ENCODE measurements around the gene REXO2. TPM values are rescaled to one million over a fixed set of nuclear protein-coding genes. Genes with fewer than 3 reads are reported as not detected.

Gene REXO2
- total and polyA plus RNA-seq, 2 of the 13 experiments (the other 11 are each of a cell fraction or from before 2014, with no cell fraction given), result 95.6 to 104 TPM

DNA sequence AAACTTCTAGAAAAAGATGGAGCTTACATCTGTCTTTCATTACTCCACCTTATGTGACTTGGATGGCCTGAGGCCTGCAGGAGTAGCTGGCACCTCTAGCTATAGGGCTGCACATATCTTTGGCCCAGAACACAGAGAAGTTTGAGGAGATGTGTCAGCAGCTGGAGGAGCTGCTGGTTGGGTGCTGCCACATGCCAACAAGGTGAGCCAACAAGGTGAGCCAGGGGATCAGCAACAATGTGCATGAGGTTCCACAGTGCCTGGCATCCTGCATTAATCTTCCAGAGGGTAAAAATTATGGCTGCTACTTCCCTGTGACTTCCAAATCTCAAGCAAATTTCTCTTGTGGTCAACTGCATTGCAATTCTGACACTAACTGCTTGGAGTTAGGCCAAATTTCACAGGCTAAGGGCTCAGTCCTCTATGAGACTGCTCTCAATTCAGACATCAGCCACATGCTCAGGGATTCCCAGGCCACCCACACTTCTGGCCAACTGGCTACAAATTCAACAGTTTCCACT lies 22.8 kb upstream of the REXO2 start (continued):
- TF ChIP-seq, protein P1, sequence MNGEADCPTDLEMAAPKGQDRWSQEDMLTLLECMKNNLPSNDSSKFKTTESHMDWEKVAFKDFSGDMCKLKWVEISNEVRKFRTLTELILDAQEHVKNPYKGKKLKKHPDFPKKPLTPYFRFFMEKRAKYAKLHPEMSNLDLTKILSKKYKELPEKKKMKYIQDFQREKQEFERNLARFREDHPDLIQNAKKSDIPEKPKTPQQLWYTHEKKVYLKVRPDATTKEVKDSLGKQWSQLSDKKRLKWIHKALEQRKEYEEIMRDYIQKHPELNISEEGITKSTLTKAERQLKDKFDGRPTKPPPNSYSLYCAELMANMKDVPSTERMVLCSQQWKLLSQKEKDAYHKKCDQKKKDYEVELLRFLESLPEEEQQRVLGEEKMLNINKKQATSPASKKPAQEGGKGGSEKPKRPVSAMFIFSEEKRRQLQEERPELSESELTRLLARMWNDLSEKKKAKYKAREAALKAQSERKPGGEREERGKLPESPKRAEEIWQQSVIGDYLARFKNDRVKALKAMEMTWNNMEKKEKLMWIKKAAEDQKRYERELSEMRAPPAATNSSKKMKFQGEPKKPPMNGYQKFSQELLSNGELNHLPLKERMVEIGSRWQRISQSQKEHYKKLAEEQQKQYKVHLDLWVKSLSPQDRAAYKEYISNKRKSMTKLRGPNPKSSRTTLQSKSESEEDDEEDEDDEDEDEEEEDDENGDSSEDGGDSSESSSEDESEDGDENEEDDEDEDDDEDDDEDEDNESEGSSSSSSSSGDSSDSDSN (CRISPR knock-in tag; IDR thresholded peaks at IDR 0.05), result no peak
- TF ChIP-seq, protein P2, sequence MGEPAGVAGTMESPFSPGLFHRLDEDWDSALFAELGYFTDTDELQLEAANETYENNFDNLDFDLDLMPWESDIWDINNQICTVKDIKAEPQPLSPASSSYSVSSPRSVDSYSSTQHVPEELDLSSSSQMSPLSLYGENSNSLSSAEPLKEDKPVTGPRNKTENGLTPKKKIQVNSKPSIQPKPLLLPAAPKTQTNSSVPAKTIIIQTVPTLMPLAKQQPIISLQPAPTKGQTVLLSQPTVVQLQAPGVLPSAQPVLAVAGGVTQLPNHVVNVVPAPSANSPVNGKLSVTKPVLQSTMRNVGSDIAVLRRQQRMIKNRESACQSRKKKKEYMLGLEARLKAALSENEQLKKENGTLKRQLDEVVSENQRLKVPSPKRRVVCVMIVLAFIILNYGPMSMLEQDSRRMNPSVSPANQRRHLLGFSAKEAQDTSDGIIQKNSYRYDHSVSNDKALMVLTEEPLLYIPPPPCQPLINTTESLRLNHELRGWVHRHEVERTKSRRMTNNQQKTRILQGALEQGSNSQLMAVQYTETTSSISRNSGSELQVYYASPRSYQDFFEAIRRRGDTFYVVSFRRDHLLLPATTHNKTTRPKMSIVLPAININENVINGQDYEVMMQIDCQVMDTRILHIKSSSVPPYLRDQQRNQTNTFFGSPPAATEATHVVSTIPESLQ (CRISPR knock-in tag; conservative IDR thresholded peaks at IDR 0.05), result no peak
- TF ChIP-seq ZNF232 (CRISPR knock-in tag; IDR thresholded peaks at IDR 0.05; ENCODE audit: borderline replicate concordance) (no peak), ZNF33B (CRISPR knock-in tag; IDR thresholded peaks at IDR 0.05) (no peak), SETDB1 (CRISPR knock-in tag; IDR thresholded peaks at IDR 0.05; ENCODE audit: borderline replicate concordance) (no peak), ZNF629 (CRISPR knock-in tag; conservative IDR thresholded peaks at IDR 0.05) (no peak)

DNA sequence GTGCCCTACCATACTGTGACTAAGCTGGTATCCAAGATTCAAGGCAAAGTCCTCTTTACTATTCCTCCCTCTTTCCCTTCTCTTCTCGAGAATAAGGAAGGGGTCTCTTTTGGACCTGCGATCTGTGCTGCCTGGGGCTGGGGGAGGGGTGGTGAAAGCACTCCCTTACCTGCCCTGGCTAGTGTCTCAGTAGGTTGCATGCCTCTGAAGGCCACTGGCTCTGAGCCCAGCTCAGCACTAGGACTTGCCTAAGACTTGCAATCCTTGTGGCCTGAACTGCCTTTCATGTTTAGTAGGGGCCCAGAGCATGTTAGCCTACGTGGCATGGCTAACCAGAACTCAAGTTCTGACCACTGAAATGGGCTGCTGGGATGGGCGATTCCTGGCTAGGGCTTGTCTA lies 13.0 kb upstream of the REXO2 start:
- in situ Hi-C loops (cut with HindIII; ENCODE audit: extremely low pct_ligation_motif_present, low pct_unique_long_range_greater_than_20kb) (no loop called here), intact Hi-C loops (cut with micrococcal nuclease; ENCODE audit: unreplicated experiment) (no loop called here)
- no peaks in the 10 kb centered on the region for H3K36me3 ChIP-seq (replicated peaks in 1 of 2; ENCODE audit: control insufficient read depth in 1 of 2, insufficient read depth in 2 of 2, low read length in 2 of 2)
- no peak overlapping the region for H3K4me2 ChIP-seq (ENCODE audit: low read depth, low read length)
- H3K79me2 ChIP-seq (ENCODE audit: insufficient read depth, low read length), result no peaks in the 10 kb centered on the region
- ChIA-PET POLR2A (no interaction called here), CTCF (ENCODE audit: low intra/inter-chr PET ratio, low total read pairs) (no interaction called here)
- H2AFZ ChIP-seq (ENCODE audit: low read length), result no peak overlapping the region
- ATAC-seq (no peak), FAIRE-seq (no peak), DNase-seq (ENCODE audit: low spot score) (no peak)
- no peaks in the 10 kb centered on the region for H3K27me3 ChIP-seq (ENCODE audit: control insufficient read depth in 1 of 2, insufficient read depth in 2 of 2, low read length in 2 of 2)
- BruUV-seq (replicated peaks), result no TSS peak
- 83% methylated on average over 2 of the region's 4 CpGs for WGBS (ENCODE audit: low lambda C conversion rate)
- no peaks in the 10 kb centered on the region for H3K9me3 ChIP-seq (ENCODE audit: low read length)
- H3K4me1 ChIP-seq (ENCODE audit: insufficient read depth, low read length), result no peaks in the 10 kb centered on the region
- no peak overlapping the region for H3K9ac ChIP-seq (ENCODE audit: insufficient read depth, low read depth, low read length)
- no peaks in the 10 kb centered on the region for H4K20me1 ChIP-seq (ENCODE audit: insufficient read depth, low read length)
- no peak overlapping the region for H3K4me3 ChIP-seq (replicated peaks in 1 of 3; ENCODE audit: insufficient read depth in 1 of 3, low read depth in 2 of 3, low read length in 3 of 3)
- no peak overlapping the region for H3K27ac ChIP-seq (ENCODE audit: extremely low read length, insufficient read depth, low read length)
- no peak for TF ChIP-seq HNRNPUL1 (IDR thresholded peaks at IDR 0.05; ENCODE audit: low read depth, low read length)
- no peak for TF ChIP-seq ZNF83 (CRISPR knock-in tag; IDR thresholded peaks at IDR 0.05; ENCODE audit: borderline replicate concordance)
- no peak for TF ChIP-seq HMG20B (CRISPR knock-in tag; conservative IDR thresholded peaks at IDR 0.05)
- TF ChIP-seq, protein P3, sequence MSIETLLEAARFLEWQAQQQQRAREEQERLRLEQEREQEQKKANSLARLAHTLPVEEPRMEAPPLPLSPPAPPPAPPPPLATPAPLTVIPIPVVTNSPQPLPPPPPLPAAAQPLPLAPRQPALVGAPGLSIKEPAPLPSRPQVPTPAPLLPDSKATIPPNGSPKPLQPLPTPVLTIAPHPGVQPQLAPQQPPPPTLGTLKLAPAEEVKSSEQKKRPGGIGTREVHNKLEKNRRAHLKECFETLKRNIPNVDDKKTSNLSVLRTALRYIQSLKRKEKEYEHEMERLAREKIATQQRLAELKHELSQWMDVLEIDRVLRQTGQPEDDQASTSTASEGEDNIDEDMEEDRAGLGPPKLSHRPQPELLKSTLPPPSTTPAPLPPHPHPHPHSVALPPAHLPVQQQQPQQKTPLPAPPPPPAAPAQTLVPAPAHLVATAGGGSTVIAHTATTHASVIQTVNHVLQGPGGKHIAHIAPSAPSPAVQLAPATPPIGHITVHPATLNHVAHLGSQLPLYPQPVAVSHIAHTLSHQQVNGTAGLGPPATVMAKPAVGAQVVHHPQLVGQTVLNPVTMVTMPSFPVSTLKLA (IDR thresholded peaks at IDR 0.05), result no peak
- TF ChIP-seq, protein P4, sequence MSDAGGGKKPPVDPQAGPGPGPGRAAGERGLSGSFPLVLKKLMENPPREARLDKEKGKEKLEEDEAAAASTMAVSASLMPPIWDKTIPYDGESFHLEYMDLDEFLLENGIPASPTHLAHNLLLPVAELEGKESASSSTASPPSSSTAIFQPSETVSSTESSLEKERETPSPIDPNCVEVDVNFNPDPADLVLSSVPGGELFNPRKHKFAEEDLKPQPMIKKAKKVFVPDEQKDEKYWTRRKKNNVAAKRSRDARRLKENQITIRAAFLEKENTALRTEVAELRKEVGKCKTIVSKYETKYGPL (CRISPR knock-in tag; IDR thresholded peaks at IDR 0.05), result no peak
- TF ChIP-seq ZNF674 (CRISPR knock-in tag; IDR thresholded peaks at IDR 0.05; ENCODE audit: low read depth), result no peak
- TF ChIP-seq, protein P5, sequence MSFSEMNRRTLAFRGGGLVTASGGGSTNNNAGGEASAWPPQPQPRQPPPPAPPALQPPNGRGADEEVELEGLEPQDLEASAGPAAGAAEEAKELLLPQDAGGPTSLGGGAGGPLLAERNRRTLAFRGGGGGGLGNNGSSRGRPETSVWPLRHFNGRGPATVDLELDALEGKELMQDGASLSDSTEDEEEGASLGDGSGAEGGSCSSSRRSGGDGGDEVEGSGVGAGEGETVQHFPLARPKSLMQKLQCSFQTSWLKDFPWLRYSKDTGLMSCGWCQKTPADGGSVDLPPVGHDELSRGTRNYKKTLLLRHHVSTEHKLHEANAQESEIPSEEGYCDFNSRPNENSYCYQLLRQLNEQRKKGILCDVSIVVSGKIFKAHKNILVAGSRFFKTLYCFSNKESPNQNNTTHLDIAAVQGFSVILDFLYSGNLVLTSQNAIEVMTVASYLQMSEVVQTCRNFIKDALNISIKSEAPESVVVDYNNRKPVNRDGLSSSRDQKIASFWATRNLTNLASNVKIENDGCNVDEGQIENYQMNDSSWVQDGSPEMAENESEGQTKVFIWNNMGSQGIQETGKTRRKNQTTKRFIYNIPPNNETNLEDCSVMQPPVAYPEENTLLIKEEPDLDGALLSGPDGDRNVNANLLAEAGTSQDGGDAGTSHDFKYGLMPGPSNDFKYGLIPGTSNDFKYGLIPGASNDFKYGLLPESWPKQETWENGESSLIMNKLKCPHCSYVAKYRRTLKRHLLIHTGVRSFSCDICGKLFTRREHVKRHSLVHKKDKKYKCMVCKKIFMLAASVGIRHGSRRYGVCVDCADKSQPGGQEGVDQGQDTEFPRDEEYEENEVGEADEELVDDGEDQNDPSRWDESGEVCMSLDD (CRISPR knock-in tag; IDR thresholded peaks at IDR 0.05; ENCODE audit: borderline replicate concordance), result no peak

Measured in HepG2 (cell line).